PC-3 (cell line): ENCODE data around the gene DOCK1. TPM values are rescaled to one million over a fixed set of nuclear protein-coding genes. Genes with fewer than 3 reads are reported as not detected.

ENCODE experiments used
- ATAC-seq: fragments of 200-7000 bp; cut with Tn5 transposase; 2 replicates; pipeline ENCODE4 v1.9.1; 2020; ENCODE audit warnings: mild to moderate bottlenecking, moderate library complexity
- BruUV-seq: library from RNA; stranded (reverse); fragments of 400-500 nt; replicated peaks from 2 replicates; lab custom pipeline; 2021; lab: Mats Ljungman, UMichigan
- CTCF ChIA-PET: fragments of 300-600 bp; sonication (Branson Sonifier 250); formaldehyde crosslinking; loops from one replicate; lab custom pipeline; 2022; ENCODE audit warnings: antibody characterized with exemption; lab: Charles Lee
- POLR2A ChIA-PET: fragments of 300-600 bp; sonication (Branson Sonifier 250); formaldehyde crosslinking; loops from one replicate; lab custom pipeline; 2022; ENCODE audit warnings: antibody characterized with exemption; ENCODE audit not compliant: unreplicated experiment; lab: Charles Lee
- DNase-seq: peaks from one replicate; pipeline ENCODE4 v3.0.0-alpha.2; 2015
- H2AFZ ChIP-seq: fragments of 300-600 bp; sonication (generic); 2 replicates; pipeline ENCODE4 v1.6.0; 2016; ENCODE audit warnings: antibody characterized with exemption, low read length
- H3F3A ChIP-seq: fragments of 300-600 bp; sonication (generic); one replicate; pipeline ENCODE4 v1.6.0; 2017; ENCODE audit warnings: antibody characterized with exemption, low read length, control low read depth, mild to moderate bottlenecking; ENCODE audit not compliant: unreplicated experiment
- H3K27ac ChIP-seq: fragments of 300-600 bp; sonication (generic); 2 replicates; pipeline ENCODE4 v1.5.1; 2016; ENCODE audit warnings: mild to moderate bottlenecking, low read length
- H3K27me3 ChIP-seq: fragments of 300-600 bp; sonication (generic); 2 replicates; pipeline ENCODE4 v1.6.1; 2016; ENCODE audit warnings: low read length, mixed read lengths
- H3K36me3 ChIP-seq: fragments of 300-600 bp; sonication (generic); 2 replicates; pipeline ENCODE4 v1.6.1; 2016; ENCODE audit warnings: low read depth, mixed run types, low read length, mixed read lengths
- H3K4me1 ChIP-seq: fragments of 300-600 bp; sonication (generic); 2 replicates; pipeline ENCODE4 v1.5.1; 2016; ENCODE audit warnings: low read length; ENCODE audit not compliant: insufficient read depth
- H3K4me2 ChIP-seq: fragments of 300-600 bp; sonication (generic); 2 replicates; pipeline ENCODE4 v1.6.0; 2016; ENCODE audit warnings: low read length
- H3K4me3 ChIP-seq: fragments of 300-600 bp; sonication (generic); 2 replicates; pipeline ENCODE4 v1.5.1; 2016; ENCODE audit warnings: mild to moderate bottlenecking, low read length, mixed read lengths
- H3K79me2 ChIP-seq: fragments of 300-600 bp; sonication (generic); 2 replicates; pipeline ENCODE4 v1.6.1; 2017; ENCODE audit warnings: low read length, mixed read lengths
- H3K9ac ChIP-seq: fragments of 300-600 bp; sonication (generic); 2 replicates; pipeline ENCODE4 v1.6.0; 2016; ENCODE audit warnings: mild to moderate bottlenecking, low read length
- H3K9me2 ChIP-seq: fragments of 300-600 bp; sonication (generic); replicated peaks from 2 replicates; pipeline ENCODE4 v1.6.1; 2016; ENCODE audit warnings: mixed run types, low read length, mixed read lengths
- H3K9me3 ChIP-seq: fragments of 300-600 bp; sonication (generic); 2 replicates; pipeline ENCODE4 v1.6.1; 2016; ENCODE audit warnings: low read length, mixed read lengths
- H4K20me1 ChIP-seq: fragments of 300-600 bp; sonication (generic); 2 replicates; pipeline ENCODE4 v1.6.1; 2016; ENCODE audit warnings: low read length, mixed read lengths
- CTCF ChIP-seq: fragments of 300-600 bp; sonication (generic); conservative IDR thresholded peaks from 2 replicates; pipeline ENCODE4 v1.5.1; 2017; ENCODE audit warnings: antibody characterized with exemption, low read depth, mild to moderate bottlenecking, low read length
- EZH2 ChIP-seq: fragments of 300-600 bp; sonication (generic); IDR thresholded peaks from one replicate; pipeline ENCODE4 v1.6.1; 2017; ENCODE audit warnings: antibody characterized with exemption, mild to moderate bottlenecking, low read length; ENCODE audit not compliant: unreplicated experiment
- EZH2phosphoT487 ChIP-seq: fragments of 300-600 bp; sonication (generic); IDR thresholded peaks from 2 replicates; pipeline ENCODE4 v1.6.1; 2018; ENCODE audit warnings: mild to moderate bottlenecking, antibody characterized with exemption, low read length, borderline replicate concordance
- intact Hi-C: fragments of 100-400 bp; cut with micrococcal nuclease; formaldehyde crosslinking; loops from 2 replicates; pipeline ENCODE4 v1.9.0; 2023
- total RNA-seq: library from RNA; depleted of rRNA; stranded (reverse); fragments of >200 nt; gene quantifications from 2 replicates; pipeline ENCODE4 v1.2.3, GENCODE V29; 2014

Gene DOCK1
- total RNA-seq, 1 experiment from 2014 or later: 34.3 TPM

DNA sequence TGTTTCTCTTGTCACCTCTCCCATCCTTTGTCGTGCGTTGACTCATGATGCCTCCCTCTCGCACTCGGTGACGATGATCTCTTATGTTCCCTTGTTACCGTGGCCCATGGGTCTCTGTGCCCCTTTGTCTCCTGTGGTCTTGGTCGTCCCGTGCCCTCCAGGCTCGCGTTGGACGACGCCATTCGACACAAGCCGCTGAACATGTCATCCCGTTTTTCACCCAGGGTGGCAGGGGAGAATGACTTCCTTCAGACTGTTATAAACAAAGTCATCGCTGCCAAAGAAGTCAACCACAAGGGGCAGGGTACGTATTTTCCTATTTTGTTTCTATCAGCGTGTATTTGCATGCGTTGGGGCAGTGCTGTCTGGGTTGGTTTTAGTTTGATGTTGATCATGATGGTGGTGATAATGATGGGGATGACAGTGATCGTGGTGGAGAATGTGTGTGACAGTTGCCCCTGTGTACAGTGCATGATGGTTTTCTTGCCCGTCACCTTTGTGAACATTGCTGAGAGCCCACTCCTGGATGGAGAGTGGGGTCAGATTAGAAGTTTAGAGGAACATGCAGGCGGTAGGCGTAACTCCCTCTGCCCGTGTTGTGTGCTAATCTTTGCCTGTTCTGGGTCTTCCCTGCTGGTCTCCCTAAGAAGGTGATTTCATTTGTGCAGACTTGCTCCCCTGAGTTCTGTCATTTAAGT is 107.0 kb downstream of the DOCK1 start:
- Histone ChIP-seq H2AFZ (no peak overlapping the region), H3K9ac (no peak overlapping the region), H3K36me3 (no peaks in the 10 kb centered on the region), H4K20me1 (peaks cover 3% of the 10 kb centered on the region; the same call in 1 of the 2 replicates), H3K4me2 (peak overlapping the region; percentile 54; the same call in 1 of the 2 replicates), H3K9me2 (no peaks in the 10 kb centered on the region), H3K4me3 (no peak overlapping the region), H3K27ac (no peak overlapping the region), H3K9me3 (no peaks in the 10 kb centered on the region), H3K4me1 (peaks cover 26% of the 10 kb centered on the region), H3F3A (no peaks in the 10 kb centered on the region), H3K79me2 (no peaks in the 10 kb centered on the region), H3K27me3 (no peaks in the 10 kb centered on the region)
- POLR2A ChIA-PET: no interaction called here
- TF ChIP-seq EZH2phosphoT487 (no peak), EZH2 (no peak), CTCF (no peak)
- DNase-seq (no peak), ATAC-seq (no peak)
- CTCF ChIA-PET: no interaction called here
- intact Hi-C loops: loop anchor here (5.0 kb wide), 1 partner anchor 105 kb away; the partner anchor contains the start of gene DOCK1
- BruUV-seq: no TSS peak

GRCh38 chr10:127012769-127013152 is 107.5 kb downstream of the DOCK1 start:
- Histone ChIP-seq H3K4me2 (peak overlapping the region; percentile 54), H3K4me3 (no peak overlapping the region), H3K9ac (no peak overlapping the region), H3F3A (no peaks in the 10 kb centered on the region), H2AFZ (no peak overlapping the region), H4K20me1 (peaks cover 3% of the 10 kb centered on the region; the same call in 1 of the 2 replicates), H3K9me3 (no peaks in the 10 kb centered on the region), H3K27me3 (no peaks in the 10 kb centered on the region), H3K36me3 (no peaks in the 10 kb centered on the region), H3K27ac (peak overlapping the region; percentile 60), H3K4me1 (peaks cover 26% of the 10 kb centered on the region), H3K9me2 (no peaks in the 10 kb centered on the region), H3K79me2 (no peaks in the 10 kb centered on the region)
- POLR2A ChIA-PET: no interaction called here
- intact Hi-C loops: loop anchor here (5.0 kb wide), 1 partner anchor 105 kb away; the partner anchor contains the start of gene DOCK1
- CTCF ChIA-PET: no interaction called here
- DNase-seq: peak; percentile 74
- peak; percentile 82 for ATAC-seq
- no peak for TF ChIP-seq EZH2
- TF ChIP-seq EZH2phosphoT487: no peak
- no peak for TF ChIP-seq CTCF
- BruUV-seq: no TSS peak

- H3K9me3 ChIP-seq: no peaks in the 10 kb centered on the region
- TF ChIP-seq EZH2: no peak
- TF ChIP-seq EZH2phosphoT487: no peak
- no peak for TF ChIP-seq CTCF
- H3K79me2 ChIP-seq: no peaks in the 10 kb centered on the region
- no TSS peak for BruUV-seq
- H3K9ac ChIP-seq: no peak overlapping the region
- ChIA-PET POLR2A (no interaction called here), CTCF (no interaction called here)
- H3K27me3 ChIP-seq: no peaks in the 10 kb centered on the region
- ATAC-seq: peak; percentile 66
- intact Hi-C loops: loop anchor here (5.0 kb wide), 1 partner anchor 106 kb away; the partner anchor contains the start of gene DOCK1
- no peaks in the 10 kb centered on the region for H3K36me3 ChIP-seq
- H3K9me2 ChIP-seq: no peaks in the 10 kb centered on the region
- H2AFZ ChIP-seq: no peak overlapping the region
- H3K4me1 ChIP-seq: peaks cover 26% of the 10 kb centered on the region
- peak; percentile 29 for DNase-seq
- no peaks in the 10 kb centered on the region for H3F3A ChIP-seq
- H3K27ac ChIP-seq: peak overlapping the region; percentile 60
- H3K4me2 ChIP-seq: peak overlapping the region; percentile 54
- H3K4me3 ChIP-seq: no peak overlapping the region
- peaks cover 3% of the 10 kb centered on the region; the same call in 1 of the 2 replicates for H4K20me1 ChIP-seq
These were observed 108.0 kb downstream of the DOCK1 start for GRCh38 chr10:127013211-127013656.
